Body of pancreas (tissue), 4 donors: Measurements from ENCODE around the gene CACNA1G.

Experiments used
- CTCF ChIP-seq, 7 experiments: fragments of 450-650 bp in 4 of 7; fragments of 200-600 bp in 3 of 7; sonication (generic) in 3 of 7; IDR thresholded peaks; one replicate each; pipeline ENCODE4 v1.5.1; 2016 to 2019; ENCODE audit warnings: antibody characterized with exemption in 7 of 7
- POLR2A ChIP-seq, 3 donors: fragments of 450-650 bp; IDR thresholded peaks; one replicate each; pipeline ENCODE4 v1.6.1; 2016; ENCODE audit warnings: antibody characterized with exemption in 3 of 3, mild to moderate bottlenecking in 2 of 3

- TF ChIP-seq POLR2A (IDR thresholded peaks at IDR 0.05) (no peak), CTCF (IDR thresholded peaks at IDR 0.05) (no peak)
Observed at GRCh38 chr17:50664788-50665458, 104.4 kb downstream of the CACNA1G start.
